Measurements from ENCODE around the gene LPIN2. TPM values are rescaled to one million over a fixed set of nuclear protein-coding genes. Genes with fewer than 3 reads are reported as not detected.

Gene LPIN2
- total RNA-seq, 1 experiment from 2014 or later, result 11.7 TPM

GRCh38 chr18:2992995-2993877, 19.7 kb downstream of the LPIN2 start:
- no peak for DNase-seq (ENCODE audit: low read depth, low spot score)
- in situ Hi-C loops (cut with HindIII; ENCODE audit: low pct_unique_long_range_greater_than_20kb, low sequenced_read_pairs), result no loop called here

- in situ Hi-C loops (cut with HindIII; ENCODE audit: low pct_unique_long_range_greater_than_20kb, low sequenced_read_pairs), result no loop called here
- no peak for DNase-seq (ENCODE audit: low read depth, low spot score)
Observed at GRCh38 chr18:2990956-2991640, 21.8 kb downstream of the LPIN2 start.

- in situ Hi-C loops (cut with HindIII; ENCODE audit: low pct_unique_long_range_greater_than_20kb, low sequenced_read_pairs), result no loop called here
- DNase-seq (ENCODE audit: low read depth, low spot score), result no peak
Observed at GRCh38 chr18:2987876-2988790, 24.8 kb downstream of the LPIN2 start.

- no peak for DNase-seq (ENCODE audit: low read depth, low spot score)
- in situ Hi-C loops (cut with HindIII; ENCODE audit: low pct_unique_long_range_greater_than_20kb, low sequenced_read_pairs), result no loop called here
Observed at GRCh38 chr18:2986150-2986865, 26.6 kb downstream of the LPIN2 start.

GRCh38 chr18:2985628-2986027, 27.3 kb downstream of the LPIN2 start:
- DNase-seq (ENCODE audit: low read depth, low spot score), result peak; percentile 41
- in situ Hi-C loops (cut with HindIII; ENCODE audit: low pct_unique_long_range_greater_than_20kb, low sequenced_read_pairs), result no loop called here

GRCh38 chr18:2984703-2985261, 28.2 kb downstream of the LPIN2 start:
- no peak for DNase-seq (ENCODE audit: low read depth, low spot score)
- in situ Hi-C loops (cut with HindIII; ENCODE audit: low pct_unique_long_range_greater_than_20kb, low sequenced_read_pairs), result no loop called here

GRCh38 chr18:2984091-2984490, 28.9 kb downstream of the LPIN2 start:
- no peak for DNase-seq (ENCODE audit: low read depth, low spot score)
- in situ Hi-C loops (cut with HindIII; ENCODE audit: low pct_unique_long_range_greater_than_20kb, low sequenced_read_pairs), result no loop called here

- in situ Hi-C loops (cut with HindIII; ENCODE audit: low pct_unique_long_range_greater_than_20kb, low sequenced_read_pairs), result no loop called here
- no peak for DNase-seq (ENCODE audit: low read depth, low spot score)
Observed at GRCh38 chr18:2983296-2983695, 29.6 kb downstream of the LPIN2 start.

- DNase-seq (ENCODE audit: low read depth, low spot score), result peak; percentile 22
- in situ Hi-C loops (cut with HindIII; ENCODE audit: low pct_unique_long_range_greater_than_20kb, low sequenced_read_pairs), result no loop called here
Observed at GRCh38 chr18:2982452-2983269, 30.3 kb downstream of the LPIN2 start.

GRCh38 chr18:2982022-2982421, 30.9 kb downstream of the LPIN2 start:
- no peak for DNase-seq (ENCODE audit: low read depth, low spot score)
- in situ Hi-C loops (cut with HindIII; ENCODE audit: low pct_unique_long_range_greater_than_20kb, low sequenced_read_pairs), result no loop called here

GRCh38 chr18:2981212-2981728, 31.7 kb downstream of the LPIN2 start:
- DNase-seq (ENCODE audit: low read depth, low spot score), result peak; percentile 76
- in situ Hi-C loops (cut with HindIII; ENCODE audit: low pct_unique_long_range_greater_than_20kb, low sequenced_read_pairs), result no loop called here

GRCh38 chr18:2979871-2980790, 32.8 kb downstream of the LPIN2 start:
- DNase-seq (ENCODE audit: low read depth, low spot score), result no peak

GRCh38 chr18:2979129-2979528, 33.8 kb downstream of the LPIN2 start:
- in situ Hi-C loops (cut with HindIII; ENCODE audit: low pct_unique_long_range_greater_than_20kb, low sequenced_read_pairs), result no loop called here
- DNase-seq (ENCODE audit: low read depth, low spot score), result no peak

More at GRCh38 chr18:2979871-2980790, 32.8 kb downstream of the LPIN2 start:
- in situ Hi-C loops (cut with HindIII; ENCODE audit: low pct_unique_long_range_greater_than_20kb, low sequenced_read_pairs), result no loop called here

GRCh38 chr18:2978661-2979106, 34.3 kb downstream of the LPIN2 start:
- in situ Hi-C loops (cut with HindIII; ENCODE audit: low pct_unique_long_range_greater_than_20kb, low sequenced_read_pairs), result no loop called here
- no peak for DNase-seq (ENCODE audit: low read depth, low spot score)

GRCh38 chr18:2978208-2978607, 34.7 kb downstream of the LPIN2 start:
- in situ Hi-C loops (cut with HindIII; ENCODE audit: low pct_unique_long_range_greater_than_20kb, low sequenced_read_pairs), result no loop called here
- no peak for DNase-seq (ENCODE audit: low read depth, low spot score)

Measured in SK-MEL-5 (cell line).